HepG2 (cell line): Measurements from ENCODE around the gene DNAJC5. TPM values are rescaled to one million over a fixed set of nuclear protein-coding genes. Genes with fewer than 3 reads are reported as not detected.

ENCODE experiments used
- BATF2 ChIP-seq: sonication (generic); formaldehyde crosslinking; IDR thresholded peaks from 2 replicates; pipeline ENCODE4 v1.8.0; 2022; ENCODE audit warnings: mild to moderate bottlenecking, missing genetic modification reagents, moderate library complexity
- EEA1 ChIP-seq: sonication (generic); formaldehyde crosslinking; IDR thresholded peaks from 2 replicates; pipeline ENCODE4 v1.5.1; 2020; ENCODE audit warnings: mild to moderate bottlenecking, missing genetic modification reagents, borderline replicate concordance
- ELF3 ChIP-seq: IDR thresholded peaks from 2 replicates; pipeline ENCODE4 v1.6.1; 2016; ENCODE audit warnings: missing genetic modification reagents, missing compliant biosample characterization
- FOXA3 ChIP-seq: IDR thresholded peaks from 2 replicates; pipeline ENCODE4 v1.6.1; 2016; ENCODE audit warnings: missing genetic modification reagents, missing compliant biosample characterization
- GLI4 ChIP-seq: sonication (generic); formaldehyde crosslinking; IDR thresholded peaks from 2 replicates; pipeline ENCODE4 v1.5.1; 2020; ENCODE audit warnings: missing genetic modification reagents, mild to moderate bottlenecking, moderate library complexity, borderline replicate concordance
- GTF2F1 ChIP-seq: fragments of 150-350 bp; IDR thresholded peaks from 2 replicates; pipeline ENCODE4 v1.6.1; 2014; ENCODE audit warnings: low read length
- MED8 ChIP-seq: sonication (generic); formaldehyde crosslinking; IDR thresholded peaks from 2 replicates; pipeline ENCODE4 v1.8.1; 2023; ENCODE audit warnings: mild to moderate bottlenecking, missing genetic modification reagents; ENCODE audit not compliant: insufficient replicate concordance
- MTF2 ChIP-seq: sonication (generic); formaldehyde crosslinking; IDR thresholded peaks from 2 replicates; pipeline ENCODE4 v1.5.0; 2020; ENCODE audit warnings: missing genetic modification reagents, borderline replicate concordance
- PRDM4 ChIP-seq: sonication (generic); formaldehyde crosslinking; IDR thresholded peaks from 2 replicates; pipeline ENCODE4 v1.9.0; 2021; ENCODE audit warnings: missing genetic modification reagents, borderline replicate concordance
- RARA ChIP-seq: IDR thresholded peaks from 2 replicates; pipeline ENCODE4 v1.6.1; 2016; ENCODE audit warnings: missing genetic modification reagents, missing compliant biosample characterization
- SKI ChIP-seq: fragments of 450-650 bp; IDR thresholded peaks from one replicate; pipeline ENCODE4 v1.6.1; 2018; ENCODE audit warnings: mild to moderate bottlenecking; ENCODE audit not compliant: partially characterized antibody
- SRSF1 ChIP-seq: fragments of 200-400 bp; formaldehyde crosslinking; optimal IDR thresholded peaks from 2 replicates; pipeline ENCODE3; 2017; ENCODE audit warnings: mild to moderate bottlenecking, low read depth, low read length, moderate library complexity
- TBX3 ChIP-seq: fragments of 450-650 bp; IDR thresholded peaks from 2 replicates; pipeline ENCODE4 v1.6.1; 2017; ENCODE audit warnings: antibody characterized with exemption, mild to moderate bottlenecking, inconsistent platforms, borderline replicate concordance
- TFDP2 ChIP-seq: sonication (generic); formaldehyde crosslinking; IDR thresholded peaks from 2 replicates; pipeline ENCODE4 v1.4.0; 2020; ENCODE audit warnings: missing genetic modification reagents
- THAP9 ChIP-seq: sonication (generic); formaldehyde crosslinking; IDR thresholded peaks from 2 replicates; pipeline ENCODE4; 2020; ENCODE audit warnings: missing genetic modification reagents, mild to moderate bottlenecking, borderline replicate concordance
- TP53 ChIP-seq: sonication (generic); formaldehyde crosslinking; conservative IDR thresholded peaks from 2 replicates; pipeline ENCODE4 v1.4.0; 2020; ENCODE audit warnings: missing genetic modification reagents
- ZNF282 ChIP-seq: fragments of 450-650 bp; IDR thresholded peaks from 2 replicates; pipeline ENCODE4 v1.6.1; 2018; ENCODE audit not compliant: partially characterized antibody
- ZNF317 ChIP-seq: sonication (generic); formaldehyde crosslinking; IDR thresholded peaks from 2 replicates; pipeline ENCODE4 v1.5.0; 2020; ENCODE audit warnings: mild to moderate bottlenecking, missing genetic modification reagents
- ZNF546 ChIP-seq: sonication (generic); formaldehyde crosslinking; conservative IDR thresholded peaks from 2 replicates; pipeline ENCODE4 v1.8.1; 2023; ENCODE audit warnings: mild to moderate bottlenecking, missing genetic modification reagents
- ZNF784 ChIP-seq: sonication (generic); formaldehyde crosslinking; IDR thresholded peaks from 2 replicates; pipeline ENCODE4 v1.5.1; 2020; ENCODE audit warnings: missing genetic modification reagents, mild to moderate bottlenecking, borderline replicate concordance
- ZSCAN29 ChIP-seq: sonication (generic); formaldehyde crosslinking; conservative IDR thresholded peaks from 2 replicates; pipeline ENCODE4 v1.4.0; 2020; ENCODE audit warnings: mild to moderate bottlenecking, missing genetic modification reagents
- polyA plus RNA-seq, 8 experiments: library from polyadenylated mRNA; depleted of rRNA in 3 of 8; stranded (reverse) in 7 of 8; unstranded in 1 of 8; fragments of >200 nt; fragmentation: Illumina TruSeq in 4 of 8; extraction: Trizol in 4 of 8; gene quantifications; 2 replicates each; pipeline versions ENCODE4 v1.2.1 to v1.2.3, GENCODE V29; 2011 to 2016; ENCODE audit warnings: low read depth in 4 of 8, missing spikeins in 1 of 8, mixed read lengths in 1 of 8; ENCODE audit not compliant: insufficient read depth in 1 of 8
- total RNA-seq, 5 experiments: library from RNA; depleted of rRNA; stranded (reverse); fragments of >200 nt; fragmentation: Illumina TruSeq; extraction: Trizol; gene quantifications; 2 replicates each; pipeline ENCODE4 v1.2.3, GENCODE V29; 2016; ENCODE audit warnings: low read depth in 1 of 5

The DNAJC5 gene
- total and polyA plus RNA-seq, 2 of the 13 experiments (the other 11 are each of a cell fraction or from before 2014, with no cell fraction given) = 42.8 to 64.5 TPM

GRCh38 chr20:63980806-63981728 is 86.1 kb downstream of the DNAJC5 start, which contains the start of gene PRPF6 (continued):
- TF ChIP-seq TFDP2 (peak; percentile 91), MTF2 (peak; percentile 82; the same call in 1 of the 2 replicates), SRSF1 (peak; percentile 98), ZNF317 (peak; percentile 94), PRDM4 (peak; percentile 41; the same call in 1 of the 2 replicates), ELF3 (CRISPR knock-in tag) (peak; percentile 96), SKI (peak; percentile 24), FOXA3 (peak; percentile 82), ZNF282 (no peak), BATF2 (CRISPR knock-in tag) (peak; percentile 96), ZNF784 (CRISPR knock-in tag) (peak; percentile 96), GLI4 (CRISPR knock-in tag) (peak; percentile 82; the same call in 1 of the 2 replicates), MED8 (peak; percentile 81), TBX3 (peak; percentile 71), ZSCAN29 (CRISPR knock-in tag) (peak; percentile 94), RARA (peak; percentile 67; the same call in 1 of the 2 replicates), TP53 (CRISPR knock-in tag) (peak; percentile 93), GTF2F1 (no peak), THAP9 (CRISPR knock-in tag) (peak; percentile 96), EEA1 (peak; percentile 47), ZNF546 (CRISPR knock-in tag) (peak; percentile 37; the same call in 1 of the 2 replicates)
